HEK293 (cell line): Measurements from ENCODE around the gene SOX21.

ENCODE experiments used
- CTCF ChIA-PET: fragments of 350-600 bp; formaldehyde crosslinking; extraction: SDS; loops from one replicate; lab custom pipeline; 2021; ENCODE audit warnings: antibody characterized with exemption; lab: Yijun Ruan, JAX
- POLR2A ChIA-PET: fragments of 300-600 bp; formaldehyde crosslinking; extraction: SDS; loops from one replicate; lab custom pipeline; 2020; ENCODE audit warnings: antibody characterized with exemption, inconsistent platforms; lab: Yijun Ruan, JAX
- H3K27ac ChIP-seq: fragments of 200-500 bp; sonication (Bioruptor generic); 2 replicates; pipeline ENCODE4 v1.5.1; 2014; ENCODE audit warnings: low read depth, low read length, control low read depth, inconsistent platforms; ENCODE audit errors: extremely low read depth
- H3K36me3 ChIP-seq, 2 experiments: fragments of 200-500 bp in 1 of 2; sonication (Bioruptor generic) in 1 of 2; 1 replicate in 1 of 2; 2 replicates in 1 of 2; pipeline ENCODE4 v1.5.1; 2014 to 2017; ENCODE audit warnings: inconsistent platforms in 2 of 2, low read length in 2 of 2; ENCODE audit not compliant: control insufficient read depth in 2 of 2, insufficient read depth in 1 of 2
- H3K4me1 ChIP-seq: fragments of 200-500 bp; sonication (Bioruptor generic); 2 replicates; pipeline ENCODE4 v1.5.1; 2014; ENCODE audit warnings: mild to moderate bottlenecking, low read length, inconsistent platforms; ENCODE audit not compliant: control insufficient read depth, insufficient read depth
- H3K4me3 ChIP-seq: 2 replicates; pipeline ENCODE4 v1.5.1; 2011; ENCODE audit warnings: low read depth, mild to moderate bottlenecking, control low read depth, low read length, moderate library complexity
- H3K9me3 ChIP-seq: fragments of 200-500 bp; sonication (Bioruptor generic); 2 replicates; pipeline ENCODE4 v1.5.1; 2014; ENCODE audit warnings: low read depth, low read length, inconsistent platforms; ENCODE audit not compliant: control insufficient read depth, insufficient read depth
- HOXD13 ChIP-seq: sonication (generic); formaldehyde crosslinking; IDR thresholded peaks from 2 replicates; pipeline ENCODE4 v1.8.0; 2022; ENCODE audit warnings: missing genetic modification reagents, borderline replicate concordance
- INSM2 ChIP-seq: fragments of 450-650 bp; formaldehyde crosslinking; IDR thresholded peaks from 2 replicates; pipeline ENCODE4 v1.5.1; 2016; ENCODE audit warnings: missing biosample characterization, missing genetic modification characterization
- SETDB1 ChIP-seq: IDR thresholded peaks from one replicate; pipeline ENCODE4 v1.6.1; 2017; ENCODE audit warnings: mild to moderate bottlenecking, low read length, moderate library complexity, mixed read lengths; ENCODE audit not compliant: insufficient read length
- TRIM28 ChIP-seq: IDR thresholded peaks from 2 replicates; pipeline ENCODE4 v1.6.1; 2011; ENCODE audit warnings: low read length, control low read depth, borderline replicate concordance
- YY2 ChIP-seq: fragments of 450-650 bp; formaldehyde crosslinking; IDR thresholded peaks from 2 replicates; pipeline ENCODE4 v1.5.1; 2016; ENCODE audit warnings: missing biosample characterization, missing genetic modification characterization
- ZNF132 ChIP-seq: fragments of 450-650 bp; formaldehyde crosslinking; IDR thresholded peaks from 2 replicates; pipeline ENCODE4 v1.5.1; 2017; ENCODE audit warnings: missing biosample characterization, missing genetic modification characterization, borderline replicate concordance
- ZNF148 ChIP-seq: fragments of 450-650 bp; formaldehyde crosslinking; IDR thresholded peaks from 2 replicates; pipeline ENCODE4 v1.5.0; 2017; ENCODE audit warnings: missing biosample characterization, missing genetic modification characterization, borderline replicate concordance
- ZNF169 ChIP-seq: fragments of 450-650 bp; formaldehyde crosslinking; IDR thresholded peaks from 2 replicates; pipeline ENCODE4 v1.5.1; 2016; ENCODE audit warnings: missing biosample characterization, missing genetic modification characterization
- ZNF23 ChIP-seq: fragments of 450-650 bp; formaldehyde crosslinking; IDR thresholded peaks from 2 replicates; pipeline ENCODE4 v1.5.1; 2016; ENCODE audit warnings: missing biosample characterization, missing genetic modification characterization, borderline replicate concordance
- ZNF248 ChIP-seq: fragments of 450-650 bp; formaldehyde crosslinking; IDR thresholded peaks from 2 replicates; pipeline ENCODE4 v1.5.1; 2017; ENCODE audit warnings: missing biosample characterization, missing genetic modification characterization
- ZNF362 ChIP-seq: fragments of 450-650 bp; formaldehyde crosslinking; IDR thresholded peaks from 2 replicates; pipeline ENCODE4 v1.5.1; 2016; ENCODE audit warnings: missing biosample characterization, missing genetic modification characterization
- ZNF48 ChIP-seq: fragments of 450-650 bp; formaldehyde crosslinking; IDR thresholded peaks from 2 replicates; pipeline ENCODE4 v1.5.1; 2016; ENCODE audit warnings: missing biosample characterization, missing genetic modification characterization
- ZNF518A ChIP-seq: fragments of 450-650 bp; formaldehyde crosslinking; conservative IDR thresholded peaks from 2 replicates; pipeline ENCODE4 v1.5.1; 2016; ENCODE audit warnings: low read depth, missing biosample characterization, missing genetic modification characterization
- ZNF76 ChIP-seq: fragments of 450-650 bp; formaldehyde crosslinking; IDR thresholded peaks from 2 replicates; pipeline ENCODE4; 2016; ENCODE audit warnings: low read depth, missing biosample characterization, missing genetic modification characterization, borderline replicate concordance
- ZNF768 ChIP-seq: fragments of 450-650 bp; formaldehyde crosslinking; IDR thresholded peaks from 2 replicates; pipeline ENCODE4 v1.5.1; 2018; ENCODE audit warnings: missing biosample characterization, mild to moderate bottlenecking, missing genetic modification characterization

The SOX21 gene

GRCh38 chr13:94758436-94758960, 46.2 kb upstream of the SOX21 start:
- Histone ChIP-seq H3K27ac (no peak overlapping the region), H3K36me3 (no peaks in the 10 kb centered on the region), H3K4me1 (no peaks in the 10 kb centered on the region), H3K9me3 (no peaks in the 10 kb centered on the region), H3K4me3 (no peak overlapping the region)
- TF ChIP-seq ZNF23 (tag by site-specific recombination) (no peak), ZNF248 (tag by site-specific recombination) (no peak), ZNF132 (tag by site-specific recombination) (no peak), TRIM28 (0 out of 2 replicates have a peak, but pooled peaks have one; percentile 39)
- ChIA-PET CTCF (no interaction called here), POLR2A (no interaction called here)

- POLR2A ChIA-PET, result no interaction called here
- CTCF ChIA-PET, result no interaction called here
- Histone ChIP-seq H3K4me1 (no peaks in the 10 kb centered on the region), H3K36me3 (no peaks in the 10 kb centered on the region), H3K9me3 (no peaks in the 10 kb centered on the region), H3K27ac (no peak overlapping the region), H3K4me3 (no peak overlapping the region)
- TF ChIP-seq ZNF169 (tag by site-specific recombination) (no peak), ZNF518A (no peak), ZNF148 (tag by site-specific recombination) (no peak), SETDB1 (no peak), ZNF362 (tag by site-specific recombination) (no peak), ZNF23 (tag by site-specific recombination) (no peak)
Observed at GRCh38 chr13:94753327-94753726, 41.0 kb upstream of the SOX21 start.

- H3K4me3 ChIP-seq, result no peak overlapping the region
- POLR2A ChIA-PET, result no interaction called here
Observed at GRCh38 chr13:94749162-94749561, 36.8 kb upstream of the SOX21 start.

More at GRCh38 chr13:94749162-94749561, 36.8 kb upstream of the SOX21 start:
- CTCF ChIA-PET, result no interaction called here
- no peaks in the 10 kb centered on the region for H3K36me3 ChIP-seq
- TF ChIP-seq ZNF76 (tag by site-specific recombination), result no peak
- TF ChIP-seq INSM2 (tag by site-specific recombination), result no peak
- TF ChIP-seq YY2 (tag by site-specific recombination), result no peak
- TF ChIP-seq HOXD13 (CRISPR knock-in tag), result no peak
- no peak for TF ChIP-seq ZNF48
- TF ChIP-seq ZNF768 (tag by site-specific recombination), result no peak
- no peak overlapping the region for H3K27ac ChIP-seq
- no peaks in the 10 kb centered on the region for H3K4me1 ChIP-seq
- H3K9me3 ChIP-seq, result no peaks in the 10 kb centered on the region
